ENCODE results near the gene CEP97. TPM values are rescaled to one million over a fixed set of nuclear protein-coding genes. Genes with fewer than 3 reads are reported as not detected.

Gene CEP97
- total and polyA plus RNA-seq, 9 of the 15 experiments (the other 6 are each of a cell fraction or from before 2014, with no cell fraction given), result 2.0 to 10.1 (median 4.3) TPM

- no peak for TF ChIP-seq EP400 (IDR thresholded peaks at IDR 0.05)
- no peak for TF ChIP-seq HOMEZ (CRISPR knock-in tag; IDR thresholded peaks at IDR 0.05)
- no peak for TF ChIP-seq TGIF2 (CRISPR knock-in tag; IDR thresholded peaks at IDR 0.05)
- no peak for TF ChIP-seq SOX6 (IDR thresholded peaks at IDR 0.05)
- no peak for TF ChIP-seq MCM2 (IDR thresholded peaks at IDR 0.05; ENCODE audit: low read depth)
- TF ChIP-seq HES1 (IDR thresholded peaks at IDR 0.05; ENCODE audit: low read depth), result no peak
Observed at GRCh38 chr3:101779047-101779821, 54.8 kb downstream of the CEP97 start, which contains the start of gene NXPE3 (continued).

- FAIRE-seq, result no peak
- TF ChIP-seq NFIC (IDR thresholded peaks at IDR 0.05) (peak; percentile 42; the same call in 1 of the 2 replicates), SPI1 (IDR thresholded peaks at IDR 0.05; ENCODE audit: borderline replicate concordance, low read depth, low read length) (no peak), ARID1B (IDR thresholded peaks at IDR 0.05) (0 out of 2 replicates have a peak, but pooled peaks have one; percentile 17)
Observed at GRCh38 chr3:101779822-101780381, 55.5 kb downstream of the CEP97 start.

More at GRCh38 chr3:101779822-101780381, 55.5 kb downstream of the CEP97 start:
- Histone ChIP-seq H2AFZ (ENCODE audit: low read depth, low read length) (peak overlapping the region; percentile 94; the same call in 1 of the 2 replicates), H3K79me2 (ENCODE audit: control insufficient read depth, insufficient read depth, low read length) (no peaks in the 10 kb centered on the region), H4K20me1 (replicated peaks; ENCODE audit: control insufficient read depth, insufficient read depth, low read length) (no peaks in the 10 kb centered on the region), H3K4me3 (peak overlapping the region; percentile 59), H3K27ac (ENCODE audit: extremely low read depth, low read depth, low read length) (no peak overlapping the region), H3K9ac (ENCODE audit: insufficient read depth in 1 of 2, low read depth in 2 of 2, low read length in 2 of 2) (peak overlapping the region in 1 of 2 experiments; percentile 90; a peak in 2 of 4 replicates), H3K9me1 (ENCODE audit: control insufficient read depth, insufficient read depth, low read length) (no peaks in the 10 kb centered on the region), H3K9me3 (replicated peaks; ENCODE audit: control insufficient read depth, insufficient read depth, low read depth, low read length) (no peaks in the 10 kb centered on the region), H3K4me2 (ENCODE audit: insufficient read depth, low read length) (peak overlapping the region; percentile 75), H3K36me3 (ENCODE audit: control insufficient read depth, insufficient read depth, low read length) (no peaks in the 10 kb centered on the region), H3K27me3 (ENCODE audit: control insufficient read depth in 2 of 2, insufficient read depth in 2 of 2, low read length in 2 of 2) (no peaks in the 10 kb centered on the region), H3K4me1 (replicated peaks in 1 of 2; ENCODE audit: control insufficient read depth in 2 of 2, insufficient read depth in 2 of 2, low read length in 2 of 2) (peaks cover 12 to 17% of the 10 kb centered on the region in 2 experiments; a peak in 4 of 5 replicates)
- 6% methylated on average over 9 of the region's 9 CpGs for WGBS (ENCODE audit: insufficient coverage, low coverage, missing lambda C conversion rate)
- in situ Hi-C loops (cut with MboI), result no loop called here
- ATAC-seq (no peak), DNase-seq (ENCODE audit: extremely low read depth in 1 of 4, low spot score in 3 of 4) (peak in 1 of 4 experiments; percentile 5)
- BruUV-seq (replicated peaks), result TSS peak; percentile 35
- CTCF ChIA-PET (ENCODE audit: low intra/inter-chr PET ratio), result no interaction called here
- POLR2A ChIA-PET, result no interaction called here
- intact Hi-C loops (cut with micrococcal nuclease), result no loop called here

Measured in K562 (cell line).